Measurements from ENCODE around the gene FOXD3.

GRCh38 chr1:63276624-63277023 is 45.7 kb upstream of the FOXD3 start:
- TF ChIP-seq, protein P1, sequence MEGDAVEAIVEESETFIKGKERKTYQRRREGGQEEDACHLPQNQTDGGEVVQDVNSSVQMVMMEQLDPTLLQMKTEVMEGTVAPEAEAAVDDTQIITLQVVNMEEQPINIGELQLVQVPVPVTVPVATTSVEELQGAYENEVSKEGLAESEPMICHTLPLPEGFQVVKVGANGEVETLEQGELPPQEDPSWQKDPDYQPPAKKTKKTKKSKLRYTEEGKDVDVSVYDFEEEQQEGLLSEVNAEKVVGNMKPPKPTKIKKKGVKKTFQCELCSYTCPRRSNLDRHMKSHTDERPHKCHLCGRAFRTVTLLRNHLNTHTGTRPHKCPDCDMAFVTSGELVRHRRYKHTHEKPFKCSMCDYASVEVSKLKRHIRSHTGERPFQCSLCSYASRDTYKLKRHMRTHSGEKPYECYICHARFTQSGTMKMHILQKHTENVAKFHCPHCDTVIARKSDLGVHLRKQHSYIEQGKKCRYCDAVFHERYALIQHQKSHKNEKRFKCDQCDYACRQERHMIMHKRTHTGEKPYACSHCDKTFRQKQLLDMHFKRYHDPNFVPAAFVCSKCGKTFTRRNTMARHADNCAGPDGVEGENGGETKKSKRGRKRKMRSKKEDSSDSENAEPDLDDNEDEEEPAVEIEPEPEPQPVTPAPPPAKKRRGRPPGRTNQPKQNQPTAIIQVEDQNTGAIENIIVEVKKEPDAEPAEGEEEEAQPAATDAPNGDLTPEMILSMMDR (IDR thresholded peaks at IDR 0.05): no peak
- no peak for TF ChIP-seq EP300 (IDR thresholded peaks at IDR 0.05)
- no peak for TF ChIP-seq POLR2A (IDR thresholded peaks at IDR 0.05)
